Keratinocyte (primary cell): ENCODE results near the gene LCOR. TPM values are rescaled to one million over a fixed set of nuclear protein-coding genes. Genes with fewer than 3 reads are reported as not detected.

Experiments used
- DNase-seq: peaks from one replicate; pipeline ENCODE4 v3.0.0-alpha.2; 2011; ENCODE audit warnings: low read depth, missing footprints, low spot score
- FAIRE-seq: peaks from 2 replicates; lab custom pipeline; 2011; peaks lifted over from hg19 to GRCh38; lab: Jason Lieb, UNC
- H2AFZ ChIP-seq: 2 replicates; pipeline ENCODE4 v1.6.0; 2012; ENCODE audit warnings: low read length, control low read depth, inconsistent platforms; ENCODE audit not compliant: control insufficient read depth
- H3K27ac ChIP-seq: 2 replicates; pipeline ENCODE4 v1.5.1; 2011; ENCODE audit warnings: low read length; ENCODE audit not compliant: control insufficient read depth, insufficient read depth
- H3K27me3 ChIP-seq: 3 replicates; pipeline ENCODE4 v1.6.0; 2011; ENCODE audit warnings: low read length; ENCODE audit not compliant: control insufficient read depth, insufficient read depth; ENCODE audit errors: extremely low read depth
- H3K36me3 ChIP-seq, 2 experiments: 2 replicates in 1 of 2; 3 replicates in 1 of 2; pipeline ENCODE4 v1.5.1; 2011; ENCODE audit warnings: low read length in 2 of 2, mild to moderate bottlenecking in 1 of 2; ENCODE audit not compliant: control insufficient read depth in 2 of 2, insufficient read depth in 2 of 2; ENCODE audit errors: extremely low read depth in 1 of 2
- H3K4me1 ChIP-seq: 3 replicates; pipeline ENCODE4 v1.5.1; 2011; ENCODE audit warnings: low read length; ENCODE audit not compliant: control insufficient read depth, insufficient read depth; ENCODE audit errors: extremely low read depth
- H3K4me2 ChIP-seq: 3 replicates; pipeline ENCODE4 v1.6.0; 2011; ENCODE audit warnings: low read depth, low read length; ENCODE audit not compliant: control insufficient read depth, insufficient read depth; ENCODE audit errors: extremely low read depth
- H3K4me3 ChIP-seq, 3 experiments: fragments of 200-600 bp in 1 of 3; sonication (generic) in 1 of 3; 2 replicates in 2 of 3; 3 replicates in 1 of 3; pipeline ENCODE4 v1.5.1; 2011 to 2016; ENCODE audit warnings: low read length in 3 of 3, mild to moderate bottlenecking in 3 of 3, control low read depth in 2 of 3, inconsistent platforms in 1 of 3, low read depth in 1 of 3, mixed read lengths in 1 of 3, mixed run types in 1 of 3, moderate library complexity in 1 of 3; ENCODE audit not compliant: control insufficient read depth in 2 of 3, insufficient read depth in 2 of 3; ENCODE audit errors: extremely low read depth in 1 of 3
- H3K79me2 ChIP-seq: 2 replicates; pipeline ENCODE4 v1.6.0; 2012; ENCODE audit warnings: low read length; ENCODE audit not compliant: control insufficient read depth, insufficient read depth
- H3K9ac ChIP-seq: 3 replicates; pipeline ENCODE4 v1.6.0; 2011; ENCODE audit warnings: low read length; ENCODE audit not compliant: control insufficient read depth, insufficient read depth; ENCODE audit errors: extremely low read depth
- H3K9me1 ChIP-seq: 3 replicates; pipeline ENCODE4 v1.6.0; 2011; ENCODE audit warnings: low read length; ENCODE audit not compliant: control insufficient read depth, insufficient read depth; ENCODE audit errors: extremely low read depth
- H3K9me3 ChIP-seq: 2 replicates; pipeline ENCODE4 v1.5.1; 2012; ENCODE audit warnings: low read depth, low read length; ENCODE audit not compliant: control insufficient read depth
- H4K20me1 ChIP-seq: 3 replicates; pipeline ENCODE4 v1.6.0; 2011; ENCODE audit warnings: low read length; ENCODE audit not compliant: control insufficient read depth, insufficient read depth; ENCODE audit errors: extremely low read depth
- EZH2 ChIP-seq: IDR thresholded peaks from one replicate; pipeline ENCODE4 v1.6.1; 2012; ENCODE audit warnings: inconsistent platforms, mild to moderate bottlenecking, low read length, moderate library complexity
- dilution Hi-C: fragments of 300-500 bp; cut with MboI; formaldehyde crosslinking; loops from one replicate; pipeline ENCODE4 v1.7.0; 2020; ENCODE audit warnings: low sequenced_read_pairs; ENCODE audit not compliant: extremely low pct_ligation_motif_present
- polyA plus RNA-seq, 5 experiments: library from polyadenylated mRNA; depleted of rRNA in 3 of 5; stranded (reverse) in 3 of 5; stranded (forward) in 1 of 5; unstranded in 1 of 5; fragments of >200 nt; gene quantifications; 1 replicate in 1 of 5; 2 replicates in 3 of 5; 3 replicates in 1 of 5; pipeline versions ENCODE4 v1.2.1 to v1.2.3, GENCODE V29; 2011 to 2012; ENCODE audit warnings: missing spikeins in 2 of 5, low read depth in 1 of 5, low replicate concordance in 1 of 5
- TF ChIP-seq, protein P1 (sequence below), 3 experiments: IDR thresholded peaks in 1 of 3; conservative IDR thresholded peaks in 1 of 3; optimal IDR thresholded peaks in 1 of 3; 2 replicates in 2 of 3; 3 replicates in 1 of 3; pipeline versions ENCODE3 to v1.5.1; 2011; ENCODE audit warnings: low read length in 3 of 3, mild to moderate bottlenecking in 3 of 3, moderate library complexity in 2 of 3, control low read depth in 1 of 3, inconsistent platforms in 1 of 3; ENCODE audit not compliant: insufficient read depth in 2 of 3; ENCODE audit errors: extremely low read depth in 1 of 3

The LCOR gene
- polyA plus RNA-seq, 1 donor (not counting 4 experiments of a cell fraction or from before 2014, with no cell fraction given), result 11.4 TPM

DNA sequence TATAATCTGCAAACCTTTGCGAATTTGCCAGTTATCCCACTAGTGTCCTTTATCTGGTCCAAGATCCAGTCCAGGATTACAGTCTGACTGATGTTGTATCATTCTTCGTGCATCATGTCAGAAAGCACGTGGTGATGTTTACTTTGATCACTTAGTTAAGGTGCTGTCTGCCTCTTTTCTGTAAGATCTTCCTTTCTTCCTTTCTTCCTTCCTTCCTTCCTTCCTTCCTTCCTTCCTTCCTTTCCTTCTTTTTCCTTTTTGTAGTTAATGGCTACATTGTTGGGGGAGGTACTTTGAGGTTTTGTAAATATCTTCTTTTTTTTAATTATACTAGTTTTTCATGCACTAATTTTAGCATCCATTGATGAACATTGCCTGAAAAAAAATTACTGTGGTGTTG lies 80.3 kb downstream of the LCOR start:
- DNase-seq (no peak), FAIRE-seq (no peak)
- Histone ChIP-seq H3K36me3 (peaks cover 0 to 7% of the 10 kb centered on the region in 2 experiments), H4K20me1 (no peaks in the 10 kb centered on the region), H2AFZ (no peak overlapping the region), H3K27ac (no peak overlapping the region), H3K27me3 (no peaks in the 10 kb centered on the region), H3K4me3 (no peak overlapping the region), H3K79me2 (peaks cover 6% of the 10 kb centered on the region), H3K9me1 (peaks cover 2% of the 10 kb centered on the region), H3K9me3 (no peaks in the 10 kb centered on the region), H3K4me2 (no peak overlapping the region), H3K4me1 (no peaks in the 10 kb centered on the region), H3K9ac (no peak overlapping the region)
- no peak for TF ChIP-seq EZH2
- TF ChIP-seq, protein P1, sequence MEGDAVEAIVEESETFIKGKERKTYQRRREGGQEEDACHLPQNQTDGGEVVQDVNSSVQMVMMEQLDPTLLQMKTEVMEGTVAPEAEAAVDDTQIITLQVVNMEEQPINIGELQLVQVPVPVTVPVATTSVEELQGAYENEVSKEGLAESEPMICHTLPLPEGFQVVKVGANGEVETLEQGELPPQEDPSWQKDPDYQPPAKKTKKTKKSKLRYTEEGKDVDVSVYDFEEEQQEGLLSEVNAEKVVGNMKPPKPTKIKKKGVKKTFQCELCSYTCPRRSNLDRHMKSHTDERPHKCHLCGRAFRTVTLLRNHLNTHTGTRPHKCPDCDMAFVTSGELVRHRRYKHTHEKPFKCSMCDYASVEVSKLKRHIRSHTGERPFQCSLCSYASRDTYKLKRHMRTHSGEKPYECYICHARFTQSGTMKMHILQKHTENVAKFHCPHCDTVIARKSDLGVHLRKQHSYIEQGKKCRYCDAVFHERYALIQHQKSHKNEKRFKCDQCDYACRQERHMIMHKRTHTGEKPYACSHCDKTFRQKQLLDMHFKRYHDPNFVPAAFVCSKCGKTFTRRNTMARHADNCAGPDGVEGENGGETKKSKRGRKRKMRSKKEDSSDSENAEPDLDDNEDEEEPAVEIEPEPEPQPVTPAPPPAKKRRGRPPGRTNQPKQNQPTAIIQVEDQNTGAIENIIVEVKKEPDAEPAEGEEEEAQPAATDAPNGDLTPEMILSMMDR (optimal IDR thresholded peaks at IDR 0.05 in 1 of 3, IDR thresholded peaks at IDR 0.05 in 1 of 3, conservative IDR thresholded peaks at IDR 0.05 in 1 of 3; ENCODE audit: extremely low read depth in 1 of 3, insufficient read depth in 2 of 3, low read length in 3 of 3), result no peak
- dilution Hi-C loops, result no loop called here

DNA sequence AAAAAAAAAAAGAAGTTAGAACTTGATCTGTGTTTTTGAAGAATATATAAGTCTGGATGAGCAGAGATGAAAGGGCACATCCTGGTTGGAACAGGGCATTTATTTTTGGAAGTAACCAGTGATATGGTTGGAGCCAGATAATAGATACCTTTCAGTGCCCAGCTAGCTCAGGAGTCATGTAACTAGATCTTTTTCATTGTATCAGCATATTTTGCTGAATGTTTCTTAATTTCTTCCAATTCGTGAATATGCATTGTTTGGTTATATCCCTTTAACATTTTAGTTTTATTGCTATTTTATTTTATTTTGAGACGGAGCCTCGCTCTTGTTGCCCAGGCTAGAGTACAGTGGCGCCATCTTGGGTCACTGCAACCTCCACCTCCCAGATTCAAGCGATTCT lies 81.8 kb downstream of the LCOR start:
- DNase-seq, result no peak
- no peak overlapping the region for H3K27ac ChIP-seq
- H2AFZ ChIP-seq, result no peak overlapping the region
- no peak overlapping the region for H3K9ac ChIP-seq
- dilution Hi-C loops, result no loop called here
- no peaks in the 10 kb centered on the region for H3K9me3 ChIP-seq
- no peak overlapping the region for H3K4me2 ChIP-seq
- TF ChIP-seq EZH2, result no peak
- TF ChIP-seq, protein P1 (optimal IDR thresholded peaks at IDR 0.05 in 1 of 3, IDR thresholded peaks at IDR 0.05 in 1 of 3, conservative IDR thresholded peaks at IDR 0.05 in 1 of 3; ENCODE audit: extremely low read depth in 1 of 3, insufficient read depth in 2 of 3, low read length in 3 of 3), result no peak
- FAIRE-seq, result no peak
- H3K79me2 ChIP-seq, result peaks cover 6% of the 10 kb centered on the region
- no peaks in the 10 kb centered on the region for H3K4me1 ChIP-seq
- no peaks in the 10 kb centered on the region for H4K20me1 ChIP-seq
- peaks cover 2% of the 10 kb centered on the region for H3K9me1 ChIP-seq
- no peak overlapping the region for H3K4me3 ChIP-seq
- H3K36me3 ChIP-seq, result no peaks in the 10 kb centered on the region
- no peaks in the 10 kb centered on the region for H3K27me3 ChIP-seq
